Activated effector memory CD4-positive, alpha-beta T cell treated with Interleukin-2 at 50 U/mL for 16 hours (primary cell): ENCODE results near the gene ARHGEF16.

Experiments used
- DNase-seq: peaks from one replicate; pipeline ENCODE4 v3.0.0-alpha.2; 2020

The ARHGEF16 gene

GRCh38 chr1:3439346-3440299 is 14.8 kb upstream of the ARHGEF16 start:
- DNase-seq, result no peak

- DNase-seq, result no peak
These were observed 14.2 kb upstream of the ARHGEF16 start for GRCh38 chr1:3440300-3440681.

GRCh38 chr1:3440711-3441409 is 13.6 kb upstream of the ARHGEF16 start:
- DNase-seq, result no peak

- DNase-seq, result no peak
These were observed 13.0 kb upstream of the ARHGEF16 start for GRCh38 chr1:3441410-3441847.

GRCh38 chr1:3441880-3442279 is 12.6 kb upstream of the ARHGEF16 start:
- DNase-seq, result no peak

GRCh38 chr1:3442331-3442730 is 12.1 kb upstream of the ARHGEF16 start:
- no peak for DNase-seq

GRCh38 chr1:3442901-3443300 is 11.6 kb upstream of the ARHGEF16 start:
- DNase-seq, result no peak

- DNase-seq, result no peak
These were observed 10.7 kb upstream of the ARHGEF16 start for GRCh38 chr1:3443807-3444206.

GRCh38 chr1:3444298-3444697 is 10.2 kb upstream of the ARHGEF16 start:
- DNase-seq, result no peak

GRCh38 chr1:3444736-3445135 is 9.7 kb upstream of the ARHGEF16 start:
- no peak for DNase-seq

GRCh38 chr1:3450202-3450863 is 4.1 kb upstream of the ARHGEF16 start:
- no peak for DNase-seq

- DNase-seq, result no peak
These were observed 3.5 kb upstream of the ARHGEF16 start for GRCh38 chr1:3450983-3451382.

- no peak for DNase-seq
These were observed 2.2 kb upstream of the ARHGEF16 start for GRCh38 chr1:3451994-3452865.

- no peak for DNase-seq
These were observed 1.6 kb upstream of the ARHGEF16 start for GRCh38 chr1:3452866-3453175.

GRCh38 chr1:3453203-3453761 is 1.2 kb upstream of the ARHGEF16 start:
- peak; percentile 65 for DNase-seq

- no peak for DNase-seq
These were observed 550 bp downstream of the ARHGEF16 start for GRCh38 chr1:3454811-3455618.

GRCh38 chr1:3455670-3456448 is 1.4 kb downstream of the ARHGEF16 start:
- no peak for DNase-seq

- DNase-seq, result no peak
These were observed 2.0 kb downstream of the ARHGEF16 start for GRCh38 chr1:3456449-3456963.

- DNase-seq, result no peak
These were observed 2.8 kb downstream of the ARHGEF16 start for GRCh38 chr1:3456964-3457909.
